H1 (cell line): Measurements from ENCODE around the gene CFAP100. TPM values are rescaled to one million over a fixed set of nuclear protein-coding genes. Genes with fewer than 3 reads are reported as not detected.

Source experiments
- CTCF ChIA-PET: fragments of 300-600 bp; sonication (Branson Sonifier 250); formaldehyde crosslinking; loops from one replicate; lab custom pipeline; 2021; ENCODE audit not compliant: partially characterized antibody; lab: Charles Lee
- POLR2A ChIA-PET: fragments of 300-600 bp; sonication (Branson Sonifier 250); formaldehyde crosslinking; loops from one replicate; lab custom pipeline; 2021; ENCODE audit warnings: inconsistent platforms; ENCODE audit not compliant: partially characterized antibody; lab: Charles Lee
- DNase-seq, 2 experiments: peaks; one replicate each; pipeline versions ENCODE4 v3.0.0 to v3.0.0-alpha.2; 2010 to 2022; ENCODE audit warnings: low spot score in 2 of 2, low read depth in 1 of 2, mixed read lengths in 1 of 2
- FAIRE-seq: peaks from 2 replicates; lab custom pipeline; 2011; peaks lifted over from hg19 to GRCh38; lab: Jason Lieb, UNC
- H2AFZ ChIP-seq: 2 replicates; pipeline ENCODE4 v1.8.1; 2012; ENCODE audit warnings: low read length, inconsistent platforms
- H2AK5ac ChIP-seq: 2 replicates; pipeline ENCODE4 v1.6.1; 2013; ENCODE audit warnings: low read depth, low read length
- H2BK120ac ChIP-seq: replicated peaks from 2 replicates; pipeline ENCODE3; 2013; ENCODE audit warnings: low read depth, low read length, inconsistent platforms
- H2BK12ac ChIP-seq: 2 replicates; pipeline ENCODE4 v1.6.1; 2013; ENCODE audit warnings: low read depth, low read length
- H2BK15ac ChIP-seq: 2 replicates; pipeline ENCODE4 v1.6.1; 2013; ENCODE audit warnings: low read length
- H2BK20ac ChIP-seq: 2 replicates; pipeline ENCODE4 v1.6.1; 2013; ENCODE audit warnings: low read length
- H2BK5ac ChIP-seq: 2 replicates; pipeline ENCODE4 v1.6.1; 2013; ENCODE audit warnings: low read depth, low read length
- H3K14ac ChIP-seq: 2 replicates; pipeline ENCODE4 v1.6.1; 2013; ENCODE audit warnings: inconsistent platforms; ENCODE audit not compliant: insufficient read length
- H3K18ac ChIP-seq: 2 replicates; pipeline ENCODE4 v1.6.1; 2013; ENCODE audit warnings: low read length; ENCODE audit errors: extremely low read depth
- H3K23ac ChIP-seq: 2 replicates; pipeline ENCODE4 v1.6.1; 2013; ENCODE audit warnings: inconsistent platforms; ENCODE audit not compliant: insufficient read length
- H3K23me2 ChIP-seq: 2 replicates; pipeline ENCODE4 v1.6.1; 2013; ENCODE audit warnings: low read depth, low read length
- H3K27ac ChIP-seq: 2 replicates; pipeline ENCODE4 v1.6.1; 2011; ENCODE audit warnings: low read depth, low read length, inconsistent platforms
- H3K27me3 ChIP-seq, 4 experiments: replicated peaks in 1 of 4; 1 replicate in 1 of 4; 2 replicates in 3 of 4; pipeline versions ENCODE4 v1.6.1 to v1.8.1; 2011 to 2013; ENCODE audit warnings: low read length in 3 of 4, mild to moderate bottlenecking in 3 of 4, inconsistent platforms in 2 of 4, mixed read lengths in 2 of 4, moderate library complexity in 1 of 4; ENCODE audit not compliant: control insufficient read depth in 3 of 4, insufficient read depth in 3 of 4; ENCODE audit errors: extremely low read depth in 1 of 4
- H3K36me3 ChIP-seq, 4 experiments: 2 replicates each; pipeline versions ENCODE4 v1.6.1 to v1.8.1; 2011 to 2013; ENCODE audit warnings: mild to moderate bottlenecking in 4 of 4, low read length in 3 of 4, moderate library complexity in 2 of 4, control low read depth in 1 of 4, inconsistent platforms in 1 of 4; ENCODE audit not compliant: insufficient read depth in 4 of 4, control insufficient read depth in 2 of 4
- H3K4ac ChIP-seq: replicated peaks from 2 replicates; pipeline ENCODE3; 2013; ENCODE audit warnings: low read length, low read depth, mixed read lengths, inconsistent platforms; ENCODE audit not compliant: insufficient read length
- H3K4me1 ChIP-seq, 4 experiments: replicated peaks in 1 of 4; 1 replicate in 1 of 4; 2 replicates in 3 of 4; pipeline versions ENCODE4 v1.6.1 to v1.8.1; 2011 to 2013; ENCODE audit warnings: low read length in 3 of 4, inconsistent platforms in 2 of 4, mixed read lengths in 1 of 4; ENCODE audit not compliant: insufficient read depth in 4 of 4, control insufficient read depth in 3 of 4
- H3K4me2 ChIP-seq, 2 experiments: 2 replicates each; pipeline versions ENCODE4 v1.6.1 to v1.8.1; 2011 to 2013; ENCODE audit warnings: low read depth in 2 of 2, low read length in 2 of 2, control low read depth in 1 of 2, inconsistent platforms in 1 of 2, mild to moderate bottlenecking in 1 of 2; ENCODE audit not compliant: insufficient read depth in 1 of 2
- H3K4me3 ChIP-seq, 4 experiments: fragments of 200-600, 300-600 bp in 1 of 4; sonication (generic), shearing (Covaris generic), sonication (Bioruptor Twin) in 1 of 4; 2 replicates each; pipeline versions ENCODE4 v1.5.1 to v1.8.1; 2011 to 2016; ENCODE audit warnings: low read length in 4 of 4, low read depth in 3 of 4, control low read depth in 2 of 4, inconsistent platforms in 2 of 4, mild to moderate bottlenecking in 2 of 4, mixed read lengths in 1 of 4, moderate library complexity in 1 of 4; ENCODE audit not compliant: insufficient read depth in 2 of 4; ENCODE audit errors: extremely low read depth in 1 of 4
- H3K56ac ChIP-seq: replicated peaks from 2 replicates; pipeline ENCODE3; 2013; ENCODE audit warnings: low read depth, mild to moderate bottlenecking, mixed read lengths, low read length, inconsistent platforms; ENCODE audit not compliant: insufficient read length
- H3K79me1 ChIP-seq: 2 replicates; pipeline ENCODE4 v1.6.1; 2013; ENCODE audit warnings: low read depth, low read length, control low read depth
- H3K79me2 ChIP-seq, 2 experiments: 2 replicates each; pipeline versions ENCODE4 v1.6.1 to v1.8.1; 2012 to 2013; ENCODE audit warnings: low read length in 2 of 2, mild to moderate bottlenecking in 2 of 2, inconsistent platforms in 1 of 2; ENCODE audit not compliant: insufficient read depth in 2 of 2, control insufficient read depth in 1 of 2
- H3K9ac ChIP-seq, 4 experiments: replicated peaks in 1 of 4; 1 replicate in 1 of 4; 2 replicates in 3 of 4; pipeline versions ENCODE4 v1.6.1 to v1.8.1; 2011 to 2013; ENCODE audit warnings: low read depth in 3 of 4, low read length in 3 of 4, control low read depth in 2 of 4, mild to moderate bottlenecking in 2 of 4, moderate library complexity in 2 of 4, inconsistent platforms in 1 of 4; ENCODE audit errors: extremely low read depth in 1 of 4
- H3K9me3 ChIP-seq, 2 experiments: 2 replicates each; pipeline versions ENCODE4 v1.6.1 to v1.8.1; 2012 to 2013; ENCODE audit warnings: mild to moderate bottlenecking in 2 of 2, moderate library complexity in 2 of 2, control low read depth in 1 of 2, inconsistent platforms in 1 of 2, low read depth in 1 of 2, low read length in 1 of 2, mixed read lengths in 1 of 2; ENCODE audit not compliant: insufficient read depth in 2 of 2
- H4K20me1 ChIP-seq, 2 experiments: replicated peaks in 1 of 2; 2 replicates each; pipeline versions ENCODE3 to v1.8.1; 2011 to 2013; ENCODE audit warnings: inconsistent platforms in 2 of 2, low read length in 2 of 2, mild to moderate bottlenecking in 1 of 2; ENCODE audit not compliant: insufficient read depth in 2 of 2, control insufficient read depth in 1 of 2
- H4K5ac ChIP-seq: 2 replicates; pipeline ENCODE4 v1.6.1; 2013; ENCODE audit warnings: low read length, low read depth, mixed read lengths, inconsistent platforms; ENCODE audit not compliant: insufficient read length
- H4K8ac ChIP-seq: 2 replicates; pipeline ENCODE4 v1.8.0; 2013; ENCODE audit warnings: mild to moderate bottlenecking, moderate library complexity, low read length, inconsistent platforms; ENCODE audit not compliant: insufficient read depth; ENCODE audit errors: extremely low read depth
- H4K91ac ChIP-seq: replicated peaks from 2 replicates; pipeline ENCODE3; 2013; ENCODE audit warnings: low read length, mixed read lengths, inconsistent platforms; ENCODE audit not compliant: insufficient read length
- ASH2L ChIP-seq: fragments of 200-600, 300-600 bp; sonication (generic); IDR thresholded peaks from one replicate; pipeline ENCODE4 v1.7.1; 2017; ENCODE audit warnings: low read length
- ATF3 ChIP-seq: IDR thresholded peaks from 2 replicates; pipeline ENCODE4 v1.6.1; 2011; ENCODE audit warnings: low read depth, mild to moderate bottlenecking, low read length; ENCODE audit not compliant: insufficient read depth
- CEBPB ChIP-seq: IDR thresholded peaks from 2 replicates; pipeline ENCODE4 v1.6.1; 2012; ENCODE audit warnings: low read depth, low read length
- CHD1 ChIP-seq: IDR thresholded peaks from 2 replicates; pipeline ENCODE4 v1.6.1; 2012; ENCODE audit warnings: low read depth, low read length, improper control_type of control experiment
- GABPA ChIP-seq: IDR thresholded peaks from 2 replicates; pipeline ENCODE4 v1.6.1; 2011; ENCODE audit warnings: mild to moderate bottlenecking, low read length, moderate library complexity, borderline replicate concordance; ENCODE audit not compliant: insufficient read depth
- HDAC6 ChIP-seq: IDR thresholded peaks from one replicate; pipeline ENCODE4 v1.7.1; 2012; ENCODE audit warnings: low read depth, mild to moderate bottlenecking, inconsistent platforms, low read length, moderate library complexity
- JUN ChIP-seq: IDR thresholded peaks from 2 replicates; pipeline ENCODE4 v1.6.1; 2011; ENCODE audit warnings: low read depth, mild to moderate bottlenecking, improper control_type of control experiment, low read length
- MAX ChIP-seq: IDR thresholded peaks from 2 replicates; pipeline ENCODE4 v1.6.1; 2012; ENCODE audit warnings: inconsistent platforms
- RAD21 ChIP-seq, 2 experiments: IDR thresholded peaks in 1 of 2; conservative IDR thresholded peaks in 1 of 2; 2 replicates each; pipeline ENCODE4 v1.6.1; 2011; ENCODE audit warnings: low read depth in 2 of 2, low read length in 2 of 2, improper control_type of control experiment in 1 of 2, inconsistent platforms in 1 of 2, mild to moderate bottlenecking in 1 of 2, moderate library complexity in 1 of 2
- RFX5 ChIP-seq: IDR thresholded peaks from 2 replicates; pipeline ENCODE4 v1.6.1; 2011; ENCODE audit warnings: low read depth, low read length, improper control_type of control experiment, borderline replicate concordance
- TAF7 ChIP-seq: optimal IDR thresholded peaks from 2 replicates; pipeline ENCODE3; 2011; ENCODE audit warnings: low read depth, mild to moderate bottlenecking, inconsistent platforms, low read length, moderate library complexity, borderline replicate concordance
- WGBS, 2 experiments: shearing (Covaris generic) in 1 of 2; methylation state at CpG; one replicate each; pipeline versions ENCODE4 v1.1.6 to v1.1.7; 2013 to 2015; ENCODE audit warnings: low lambda C conversion rate in 2 of 2, mixed read lengths in 2 of 2, inconsistent platforms in 1 of 2, low coverage in 1 of 2, missing lambda C conversion rate in 1 of 2; ENCODE audit not compliant: insufficient replicate concordance in 2 of 2, insufficient coverage in 1 of 2, insufficient read length in 1 of 2; ENCODE audit errors: extremely low coverage in 1 of 2, missing lambda C conversion rate in 1 of 2; 5-methylcytosine and 5-hydroxymethylcytosine counted together
- polyA plus RNA-seq, 7 experiments: library from polyadenylated mRNA; depleted of rRNA in 3 of 7; stranded (reverse) in 5 of 7; unstranded in 2 of 7; fragments of >200 nt in 5 of 7; fragments of 200-250 nt in 2 of 7; gene quantifications; 1 replicate in 5 of 7; 2 replicates in 1 of 7; 4 replicates in 1 of 7; pipeline versions ENCODE4 v1.2.1 to v1.2.3, GENCODE V29; 2011 to 2013; ENCODE audit warnings: missing spikeins in 2 of 7, mixed read lengths in 2 of 7
- total RNA-seq: library from RNA; stranded (reverse); fragmentation: NEBNext Ultra II Directional; extraction: Animal tissue kit (Norgen Biotek cat#: 25700); gene quantifications from 2 replicates; pipeline ENCODE4 v1.2.1, GENCODE V29; 2021

Gene CFAP100
- total and polyA plus RNA-seq, 2 of the 8 experiments (the other 6 are each of a cell fraction or from before 2014, with no cell fraction given), result 0.17 TPM; not detected in 1

DNA sequence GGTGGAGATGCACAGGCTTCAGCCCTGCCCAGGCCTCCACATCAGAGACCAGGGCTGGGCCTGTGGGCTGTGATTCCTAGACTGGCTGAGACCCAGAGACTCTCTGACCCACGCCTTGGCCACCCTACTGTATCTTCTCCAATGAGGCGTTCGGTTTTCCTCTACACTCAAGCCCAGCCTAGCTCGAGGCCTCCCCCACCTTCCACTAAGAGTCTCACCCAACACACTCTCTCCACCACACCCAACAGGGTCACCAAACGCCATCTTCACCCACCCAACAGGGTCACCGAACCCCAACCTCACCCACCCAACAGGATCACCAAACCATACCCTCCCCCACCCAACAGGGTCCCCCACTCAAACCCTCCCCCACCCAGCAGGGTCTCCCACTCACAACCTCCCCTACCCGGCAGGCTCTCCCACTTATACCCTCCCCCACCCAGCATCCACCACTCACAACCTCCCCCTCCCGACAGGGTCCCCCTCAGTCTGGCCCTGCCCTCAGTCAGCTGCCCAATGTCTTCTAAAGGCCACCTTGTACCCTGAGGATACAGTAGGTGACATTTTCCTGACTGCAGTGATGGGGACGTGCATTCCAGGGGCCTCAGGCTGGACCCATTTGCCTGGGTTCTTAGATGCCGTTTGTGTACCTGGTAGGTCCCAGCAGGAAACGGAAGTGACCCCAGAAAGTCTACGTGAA lies 20.4 kb downstream of the CFAP100 start:
- FAIRE-seq, result no peak
- Histone ChIP-seq H3K79me1 (no peaks in the 10 kb centered on the region), H4K20me1 (no peaks in the 10 kb centered on the region), H3K9ac (no peak overlapping the region), H3K27me3 (no peaks in the 10 kb centered on the region; a peak in 1 of 7 replicates), H4K8ac (no peak overlapping the region), H2BK20ac (0 out of 2 replicates have a peak overlapping the region, but pooled peaks have one; percentile 61), H2BK15ac (no peak overlapping the region), H3K18ac (no peak overlapping the region), H3K23ac (no peak overlapping the region), H2BK12ac (peak overlapping the region; percentile 80; the same call in 1 of the 2 replicates), H3K9me3 (no peaks in the 10 kb centered on the region), H2BK5ac (0 out of 2 replicates have a peak overlapping the region, but pooled peaks have one; percentile 24), H3K4me2 (no peak overlapping the region), H2AFZ (no peak overlapping the region), H2AK5ac (no peak overlapping the region), H4K91ac (no peak overlapping the region), H3K56ac (no peak overlapping the region), H3K23me2 (no peaks in the 10 kb centered on the region), H3K36me3 (no peaks in the 10 kb centered on the region), H3K4me3 (no peak overlapping the region), H3K14ac (no peak overlapping the region), H3K4ac (no peak overlapping the region), H4K5ac (no peak overlapping the region), H3K27ac (no peak overlapping the region), H2BK120ac (no peak overlapping the region), H3K4me1 (peaks cover 0 to 9% (median 6%) of the 10 kb centered on the region in 4 experiments; a peak in 4 of 7 replicates), H3K79me2 (no peaks in the 10 kb centered on the region)
- POLR2A ChIA-PET, result interaction anchor here (0.8 to 2.2 kb wide), 2 partner anchors 8 to 60 kb away, joined by 3 to 5 read pairs; no protein-coding TSS in a partner anchor
- CTCF ChIA-PET, result no interaction called here
- WGBS, 2 experiments, result 94% methylated on average over 4 of the region's 12 CpGs; no CpG with 5 or more reads in 1 of the 2 experiments
- no peak for DNase-seq
- TF ChIP-seq ATF3 (no peak), RAD21 (IDR thresholded peaks at IDR 0.05 in 1 of 2, conservative IDR thresholded peaks at IDR 0.05 in 1 of 2; ENCODE audit: low read depth in 2 of 2, low read length in 2 of 2) (no peak), GABPA (no peak), JUN (no peak), HDAC6 (no peak), CEBPB (no peak), MAX (no peak), RFX5 (no peak), ASH2L (no peak), TAF7 (no peak), CHD1 (no peak)
